A549 treated with AZD9567 at 1 μM for 4 hours (cell line): ENCODE data around the gene SMIM7. TPM values are rescaled to one million over a fixed set of nuclear protein-coding genes. Genes with fewer than 3 reads are reported as not detected.

Experiments used
- total RNA-seq: library from RNA; stranded (reverse); fragments of 200-300 nt; extraction: Qiagen RNA extraction; gene quantifications from 5 replicates; pipeline ENCODE4 v1.2.3, GENCODE V29; 2022; ENCODE audit not compliant: insufficient read depth

The SMIM7 gene
- total RNA-seq = 55.0 to 73.9 TPM (median 68.8 TPM) in 5 replicates

DNA sequence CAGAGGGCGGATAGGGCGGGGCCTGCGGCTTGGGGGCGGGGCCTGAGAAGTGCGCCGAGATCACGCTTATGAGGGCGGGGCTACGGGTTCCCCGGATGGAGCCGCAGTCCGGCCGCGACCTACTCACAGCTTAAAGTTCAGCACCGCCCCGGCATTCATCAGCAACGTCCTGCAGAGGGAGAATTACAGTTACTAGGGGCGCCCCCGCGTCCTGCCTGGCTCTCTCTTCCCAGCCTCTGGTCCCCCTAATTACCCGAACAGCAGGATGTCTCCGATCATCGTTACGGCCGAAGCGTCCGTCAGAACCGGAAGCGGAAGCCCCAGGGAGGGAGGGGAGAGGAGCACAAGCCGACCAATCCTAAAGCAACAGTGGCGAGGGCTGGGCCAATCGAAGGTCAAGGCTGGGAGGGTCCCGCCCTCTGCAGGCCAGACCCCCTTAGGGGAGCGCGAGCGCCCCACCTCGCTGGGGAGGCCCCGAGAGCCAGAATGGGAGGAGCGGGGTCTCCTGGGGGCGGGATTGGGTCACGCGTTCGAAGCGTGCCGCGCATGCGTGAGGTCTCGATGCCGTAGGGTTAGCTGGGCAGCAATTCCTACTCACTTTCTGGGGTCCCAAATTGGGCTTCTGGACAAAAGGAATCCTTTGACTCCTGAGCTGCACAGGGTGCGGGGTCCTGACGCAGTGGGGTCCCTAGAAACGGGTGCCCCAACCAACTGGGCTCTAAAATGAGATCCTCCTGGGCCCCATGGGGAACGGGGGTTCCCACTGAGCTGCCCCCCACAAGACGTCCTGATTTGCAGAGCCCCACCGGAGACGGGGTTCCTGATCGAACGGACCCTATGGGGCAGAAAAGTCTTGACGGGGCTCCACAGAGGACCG is at the start of gene SMIM7:
SMIM7 (minus strand) TSS at position 313 of the 877 bp plus-strand sequence; CDS start at position 279, 34 bp downstream.

DNA sequence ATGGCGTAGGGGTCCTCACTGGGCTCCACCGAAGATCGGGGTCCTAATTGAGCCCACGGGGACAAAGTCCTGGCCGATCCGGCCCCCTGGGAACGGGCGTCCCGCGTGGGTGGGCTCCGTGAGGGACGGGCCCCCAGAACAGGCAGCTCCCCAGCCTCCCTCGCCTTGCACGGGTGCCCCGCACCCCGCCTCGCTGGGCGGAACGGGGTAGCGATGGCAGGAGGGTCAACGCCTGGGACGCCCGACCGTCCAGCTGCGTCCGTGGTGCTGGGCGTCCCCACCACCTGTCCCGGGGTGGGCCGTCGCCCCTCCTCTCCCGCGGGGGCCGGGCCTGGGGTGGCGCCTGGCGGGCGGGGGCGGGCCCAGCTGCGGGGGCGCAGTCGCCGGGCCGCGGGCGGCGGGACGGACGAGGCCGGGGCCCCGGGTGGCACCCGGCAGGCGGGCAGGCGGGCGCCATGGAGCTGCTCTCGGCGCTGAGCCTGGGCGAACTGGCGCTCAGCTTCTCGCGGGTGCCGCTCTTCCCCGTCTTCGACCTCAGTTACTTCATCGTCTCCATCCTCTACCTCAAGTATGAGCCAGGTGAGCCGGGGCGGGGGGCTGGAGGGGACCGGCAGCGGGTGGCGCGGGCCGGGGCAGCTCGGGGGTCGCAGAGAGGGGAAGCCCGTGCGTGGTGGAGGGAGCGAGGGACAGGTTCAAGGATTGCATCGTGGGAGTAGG is 977 bp upstream of the SMIM7 start, which contains the start of gene TMEM38A:
TMEM38A (plus strand) TSS at position 377 of the 717 bp plus-strand sequence; CDS start at position 456, 79 bp downstream.

DNA sequence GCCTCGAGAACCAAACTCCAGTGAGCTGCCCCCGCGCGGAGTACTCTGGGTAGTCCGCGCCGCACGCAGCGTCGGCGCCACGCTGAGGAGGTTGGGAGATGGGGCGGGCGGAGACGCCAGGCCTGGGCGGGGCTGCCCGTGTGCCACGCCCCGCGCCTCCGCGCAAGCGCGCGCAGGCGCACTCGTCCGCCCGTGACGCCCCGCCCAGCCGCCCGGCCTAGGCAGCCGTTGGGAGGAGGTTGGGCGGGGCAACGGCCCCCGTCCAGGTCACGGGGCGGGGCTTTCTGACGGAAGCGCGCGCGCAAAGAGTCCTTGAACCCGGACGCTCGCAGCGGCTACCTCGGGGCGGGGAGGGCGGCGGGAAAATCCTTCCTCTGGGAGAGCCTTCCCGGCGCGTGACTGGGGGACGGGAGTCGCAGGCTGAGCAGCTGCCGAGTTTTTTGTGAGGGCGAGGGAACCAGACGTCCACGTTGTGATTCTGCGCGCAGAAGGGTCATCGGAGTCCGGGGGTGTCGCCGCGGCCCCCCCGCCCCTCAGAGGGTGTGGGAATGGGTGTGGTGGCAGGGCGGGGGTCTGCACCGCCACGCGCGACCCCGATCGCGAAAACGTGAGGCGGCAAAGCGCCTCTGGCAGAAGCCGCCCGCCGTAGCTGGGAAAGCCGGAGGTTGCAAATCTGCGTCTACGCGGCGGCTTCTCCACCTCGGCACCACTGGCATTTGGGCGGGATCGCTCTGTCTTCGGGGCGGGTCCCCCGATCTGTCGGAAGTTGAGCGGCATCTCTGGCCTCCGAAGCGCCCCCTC is 31.6 kb downstream of the SMIM7 start, which contains the start of gene MED26:
MED26 (minus strand) TSS at position 22 of the 801 bp plus-strand sequence. CDS start 261 bp downstream, outside the sequence.

Other genes with a start within 250 kb of the SMIM7 start
- 11.1 to 16.8 TPM (median 16.1 TPM) in 5 replicates for gene EPS15L1, start 188.2 kb downstream of the SMIM7 start, total RNA-seq
- gene CALR3, start 164.0 kb downstream of the SMIM7 start, total RNA-seq = 0.08 TPM in 1 of 5 replicates, not detected in the others
- gene C19orf44, start 163.8 kb downstream of the SMIM7 start, total RNA-seq = 2.2 to 4.0 TPM (median 2.6 TPM) in 5 replicates
- gene CHERP, start 117.7 kb downstream of the SMIM7 start, total RNA-seq = 30.8 to 34.5 TPM (median 33.6 TPM) in 5 replicates
- 18.8 to 31.2 TPM (median 20.2 TPM) in 5 replicates for gene SLC35E1, start 87.7 kb downstream of the SMIM7 start, total RNA-seq
- 5.1 to 6.3 TPM (median 6.1 TPM) in 5 replicates for gene MED26, start 31.9 kb downstream of the SMIM7 start, total RNA-seq
- 0.74 to 1.4 TPM (median 1.1 TPM) in 5 replicates for gene TMEM38A, start 995 bp upstream of the SMIM7 start, total RNA-seq
- gene NWD1, start 59.7 kb upstream of the SMIM7 start, total RNA-seq = not detected in 5 replicates
- gene SIN3B, start 169.3 kb upstream of the SMIM7 start, total RNA-seq = 19.0 to 25.7 TPM (median 22.4 TPM) in 5 replicates
- gene F2RL3, start 228.9 kb upstream of the SMIM7 start, total RNA-seq = not detected in 5 replicates